ENCODE measurements around the gene CNP.
"Not testable (repeated sequence)": the region's sequence is repeated elsewhere in the genome, so short reads cannot be mapped to it uniquely, and the experiment has no call there.

CNP gene

DNA sequence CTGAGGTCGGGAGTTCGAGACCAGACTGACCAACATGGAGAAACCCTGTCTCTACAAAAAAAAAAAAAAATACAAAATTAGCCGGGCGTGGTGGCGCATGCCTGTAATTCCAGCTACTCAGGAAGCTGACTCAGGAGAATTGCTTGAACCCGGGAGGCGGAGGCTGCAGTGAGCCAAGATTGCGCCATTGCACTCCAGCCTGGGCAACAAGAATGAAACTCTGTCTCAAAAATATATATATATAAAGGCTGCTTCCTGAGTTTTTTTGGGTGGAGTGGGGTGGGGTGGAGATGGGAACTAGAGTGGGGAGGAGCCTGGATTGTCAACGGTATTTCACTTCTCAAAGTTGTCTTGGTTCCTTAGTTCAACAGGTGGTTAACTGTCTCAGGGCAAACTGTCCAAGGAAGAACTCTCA is 43.7 kb downstream of the CNP start:
- DNase-seq: not testable (repeated sequence)

GRCh38 chr17:42010898-42011516 is 44.4 kb downstream of the CNP start:
- DNase-seq: no peak

DNA sequence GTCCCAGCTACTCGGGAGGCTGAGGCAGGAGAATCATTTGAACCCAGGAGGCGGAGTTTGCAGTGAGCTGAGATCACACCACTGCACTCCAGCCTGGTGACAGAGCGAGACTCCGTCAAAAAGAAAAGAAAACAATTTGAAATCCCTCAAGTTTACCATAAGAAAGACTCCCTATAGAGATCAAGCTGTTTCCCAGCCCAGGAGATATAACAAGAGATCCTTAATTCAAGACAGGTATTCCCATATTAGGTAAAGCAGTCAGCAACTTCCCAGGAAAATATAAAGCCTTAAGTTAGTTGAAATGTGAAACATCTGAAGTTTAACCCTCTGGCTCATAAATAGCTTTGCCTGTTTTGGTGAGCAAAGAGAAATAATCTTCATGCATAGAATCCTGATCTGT is 45.8 kb downstream of the CNP start:
- not testable (repeated sequence) for DNase-seq

- not testable (repeated sequence) for DNase-seq
These were observed 47.1 kb downstream of the CNP start for GRCh38 chr17:42013740-42014139.

- peak; percentile 22 for DNase-seq
These were observed 49.8 kb downstream of the CNP start for GRCh38 chr17:42016411-42016831.

DNA sequence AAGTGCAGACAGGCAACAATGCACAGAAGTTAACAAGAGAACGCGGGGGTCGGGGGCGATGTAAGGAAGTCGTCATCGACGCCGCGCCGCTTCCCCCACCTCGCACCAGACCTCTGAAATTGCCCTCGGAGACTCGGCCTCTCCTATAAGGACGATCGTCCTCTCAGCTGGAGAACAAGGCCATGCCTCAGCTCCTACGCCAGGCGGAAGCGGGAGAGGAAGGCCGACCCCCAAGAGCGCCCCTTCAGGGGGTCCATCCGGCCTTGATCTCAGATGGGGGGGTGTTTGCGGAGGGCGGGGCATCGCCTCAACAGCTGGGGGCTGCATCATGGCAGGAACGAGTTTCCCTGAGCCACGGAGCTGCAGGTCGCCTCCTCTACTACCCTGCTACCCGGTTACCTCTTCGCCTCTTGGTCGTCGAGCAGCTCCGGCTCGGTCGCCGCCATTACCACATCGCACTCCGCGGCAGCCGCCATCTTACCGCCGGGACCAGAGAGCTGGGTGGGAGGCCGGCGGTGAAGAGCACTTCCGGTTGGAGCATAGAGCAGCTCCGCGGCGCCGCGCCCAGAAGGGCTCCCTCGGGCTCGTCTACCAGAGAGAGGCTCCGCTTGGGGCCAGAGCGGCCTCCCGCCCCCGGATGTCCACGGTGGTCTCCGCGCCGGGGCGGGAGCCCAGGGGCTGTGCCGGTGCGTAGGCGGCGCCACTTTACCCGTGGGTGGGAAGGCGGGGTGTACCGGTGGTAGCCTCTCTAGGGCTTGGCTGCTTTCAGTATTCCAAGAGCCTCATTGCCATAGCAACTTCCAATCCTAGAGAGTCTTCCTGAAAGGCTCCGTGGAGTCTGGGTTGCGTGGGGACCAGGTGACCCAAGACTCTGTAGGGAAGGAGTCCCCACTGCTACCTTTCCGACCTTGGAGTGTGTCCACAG is 50.6 kb downstream of the CNP start, which contains the start of gene DNAJC7:
Gene DNAJC7, minus strand, starts transcription at position 499 of the 925 bp plus-strand sequence. Its CDS starts 23 bp downstream, at position 476.
- peak; percentile 91 for DNase-seq

GRCh38 chr17:42017866-42018200 is 51.2 kb downstream of the CNP start:
- no peak for DNase-seq

- no peak for DNase-seq
These were observed 51.7 kb downstream of the CNP start for GRCh38 chr17:42018339-42018738.

GRCh38 chr17:42018988-42019387 is 52.4 kb downstream of the CNP start:
- DNase-seq: no peak

DNA sequence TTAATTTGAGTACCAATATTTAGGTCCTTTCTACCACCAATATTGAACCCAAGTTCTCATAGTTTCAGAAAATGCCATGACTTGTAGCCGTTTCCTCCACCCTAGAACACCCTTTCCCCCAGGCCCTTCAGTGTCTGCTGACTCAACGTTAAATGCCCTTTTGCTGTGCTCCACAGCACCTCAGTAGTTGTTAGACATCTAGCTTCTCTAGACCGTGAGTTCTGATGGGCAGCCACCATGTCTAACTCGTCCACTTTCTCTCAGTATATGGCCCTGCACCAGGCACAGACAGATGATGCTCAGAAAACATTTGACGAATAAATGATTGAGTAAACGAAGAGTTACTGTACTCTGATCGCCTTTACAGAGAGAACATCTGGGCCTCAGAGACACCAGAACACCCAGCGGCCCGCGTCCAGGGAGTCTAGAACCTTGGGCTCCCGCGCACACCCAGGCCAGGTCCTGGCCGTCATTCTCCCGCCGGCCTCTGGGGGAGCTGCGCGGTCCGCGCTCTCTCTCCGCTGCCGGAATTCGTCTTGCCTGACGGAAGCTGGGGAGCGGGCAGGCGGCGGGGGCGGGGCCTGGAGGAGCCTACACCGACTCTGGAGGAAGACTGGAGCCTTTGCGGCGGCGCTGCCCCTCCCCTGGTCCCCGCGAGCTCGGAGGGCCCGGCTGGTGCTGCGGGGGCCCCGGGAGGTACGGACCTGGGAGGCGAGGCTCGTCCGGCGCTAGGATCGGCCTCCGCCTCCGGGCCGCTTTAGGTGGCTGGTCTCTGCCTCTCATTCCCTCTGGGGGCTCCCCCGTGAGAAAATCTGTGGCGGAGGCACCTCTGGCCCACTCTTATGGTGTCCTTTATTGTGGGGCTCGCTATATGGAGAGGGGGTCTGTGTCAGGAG is 53.2 kb downstream of the CNP start, which contains the start of gene NKIRAS2:
Gene NKIRAS2, plus strand, starts transcription at position 582 of the 896 bp plus-strand sequence. CDS start 1,488 bp downstream, outside the sequence.
- DNase-seq: peak; percentile 95

DNA sequence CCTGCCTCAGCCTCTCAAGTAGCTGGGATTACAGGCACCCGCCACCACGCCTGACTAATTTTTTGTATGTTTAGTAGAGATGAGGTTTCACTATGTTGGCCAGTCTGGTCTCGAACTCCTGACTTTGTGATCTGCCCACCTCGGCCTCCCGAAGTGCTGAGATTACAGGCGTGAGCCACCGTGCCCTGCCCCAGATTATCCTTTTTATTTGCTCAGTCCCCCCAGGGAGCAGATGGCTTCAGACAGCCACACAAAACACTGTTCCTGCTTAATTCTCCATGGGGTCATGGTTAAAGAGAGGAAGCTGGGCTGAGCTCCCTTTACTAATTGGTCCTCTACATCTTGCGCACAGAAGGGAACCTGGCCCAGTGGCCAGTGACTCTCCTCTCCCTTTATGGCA is 54.2 kb downstream of the CNP start:
- not testable (repeated sequence) for DNase-seq

DNA sequence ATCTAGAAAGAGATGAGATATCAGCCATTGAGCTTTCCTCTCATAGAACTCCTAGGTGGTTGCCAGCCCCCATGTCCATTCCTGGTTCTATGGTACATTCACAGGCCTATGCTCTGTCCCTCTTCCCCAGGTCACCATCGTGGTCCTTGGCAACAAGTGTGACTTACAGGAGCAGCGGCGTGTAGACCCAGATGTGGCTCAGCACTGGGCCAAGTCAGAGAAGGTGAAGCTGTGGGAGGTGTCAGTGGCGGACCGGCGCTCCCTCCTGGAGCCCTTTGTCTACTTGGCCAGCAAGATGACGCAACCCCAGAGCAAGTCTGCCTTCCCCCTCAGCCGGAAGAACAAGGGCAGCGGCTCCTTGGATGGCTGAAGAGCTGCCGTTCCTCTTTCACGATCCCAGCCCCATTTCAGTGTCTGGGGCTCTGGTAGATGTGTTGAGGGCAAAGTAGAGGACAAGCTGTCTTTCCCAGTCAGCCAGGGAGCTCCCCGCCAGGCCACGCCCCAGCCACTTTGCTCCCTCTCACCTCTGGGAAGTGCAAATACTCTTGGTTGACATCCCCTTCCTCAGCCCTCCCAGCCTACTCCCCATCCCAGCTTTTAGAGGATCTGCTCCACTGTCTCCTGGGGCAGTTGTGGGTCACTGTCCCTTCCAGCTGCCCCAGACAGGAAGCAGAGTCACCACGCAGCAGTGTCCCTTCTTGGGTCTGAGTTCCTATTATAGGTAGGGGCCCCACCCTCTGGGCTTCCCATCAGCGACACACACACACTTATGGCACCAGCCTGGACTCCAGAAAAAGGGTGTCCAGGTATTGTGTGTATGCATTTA is 57.1 kb downstream of the CNP start:
- no peak for DNase-seq

DNA sequence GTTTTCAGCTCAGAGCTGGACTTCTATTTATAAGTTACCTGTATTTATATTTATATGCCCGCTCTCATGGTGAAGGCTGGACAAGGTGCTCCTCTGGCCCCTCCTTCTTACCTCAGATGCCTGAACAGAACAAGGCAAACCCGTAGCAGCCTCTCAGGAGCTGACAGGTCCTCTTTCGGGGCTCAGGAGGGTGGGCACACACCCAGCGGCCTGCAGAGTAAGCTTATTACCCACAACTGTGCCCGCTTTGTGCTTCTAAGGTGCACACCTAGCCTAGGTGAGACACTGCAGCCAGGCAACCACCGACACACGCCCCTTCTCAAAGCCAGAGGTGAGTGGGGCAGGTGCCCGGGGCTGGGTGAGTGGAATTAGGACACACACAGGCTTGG is 58.6 kb downstream of the CNP start:
- no peak for DNase-seq

- no peak for DNase-seq
These were observed 59.3 kb downstream of the CNP start for GRCh38 chr17:42025936-42026335.

DNA sequence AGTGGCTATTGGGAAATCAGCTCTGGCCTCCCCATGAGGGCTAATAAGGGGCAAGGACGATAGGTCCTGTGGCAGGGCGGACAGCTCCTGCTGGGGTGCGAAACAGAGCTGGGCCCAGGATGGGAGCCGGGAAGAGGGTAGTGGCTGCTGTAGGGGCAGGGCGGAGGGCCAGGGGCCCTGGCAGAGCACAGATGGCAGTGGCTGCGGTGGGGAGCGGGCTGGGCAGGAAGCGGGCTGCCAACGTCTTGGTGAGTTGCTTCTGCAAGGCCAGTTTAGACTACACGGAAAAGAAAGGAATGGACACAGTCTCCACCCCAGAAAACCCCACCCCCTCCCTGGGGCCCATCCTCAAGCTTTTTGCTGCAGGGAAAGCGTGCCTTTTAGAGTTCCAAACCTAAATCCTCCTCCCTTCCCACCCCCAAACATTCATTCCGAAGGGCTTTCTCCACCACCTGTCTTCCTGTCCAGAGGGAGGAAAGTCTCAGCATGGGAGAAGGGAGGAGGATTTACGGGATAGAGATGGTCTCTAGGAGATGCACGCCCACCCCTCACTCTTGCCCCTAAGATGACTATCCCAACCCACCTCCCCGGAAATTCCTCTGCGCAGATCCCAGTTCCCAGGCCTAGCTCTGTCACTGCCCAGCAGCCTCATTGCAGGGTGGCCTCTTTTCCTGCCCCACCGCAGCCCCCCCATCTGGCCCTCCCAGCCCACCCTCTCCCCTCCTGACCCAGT is 60.4 kb downstream of the CNP start:
- no peak for DNase-seq

Measured in activated naive CD4-positive, alpha-beta T cell treated with Interleukin-2 at 50 U/mL for 16 hours (primary cell).